OCI-LY7 (cell line): ENCODE data around the gene CDT1. TPM values are rescaled to one million over a fixed set of nuclear protein-coding genes. Genes with fewer than 3 reads are reported as not detected.

ENCODE experiments used
- BruUV-seq: library from RNA; stranded (reverse); fragments of 400-500 nt; replicated peaks from 2 replicates; lab custom pipeline; 2021; lab: Mats Ljungman, UMichigan
- CTCF ChIA-PET: fragments of 300-600 bp; sonication (Branson Sonifier 250); formaldehyde crosslinking; loops from one replicate; lab custom pipeline; 2022; ENCODE audit warnings: antibody characterized with exemption; ENCODE audit not compliant: unreplicated experiment; lab: Charles Lee
- POLR2A ChIA-PET: fragments of 300-600 bp; sonication (Branson Sonifier 250); formaldehyde crosslinking; loops from one replicate; lab custom pipeline; 2022; ENCODE audit warnings: antibody characterized with exemption; lab: Charles Lee
- DNase-seq: peaks from one replicate; pipeline ENCODE4 v3.0.0-alpha.2; 2015; ENCODE audit warnings: low spot score
- H2AFZ ChIP-seq: fragments of 200-600 bp; sonication (generic), shearing (Covaris generic); 2 replicates; pipeline ENCODE4 v1.6.1; 2014; ENCODE audit warnings: mild to moderate bottlenecking, antibody characterized with exemption, low read length, moderate library complexity
- H3K27ac ChIP-seq: fragments of 200-600 bp; sonication (generic); 2 replicates; pipeline ENCODE4 v1.5.1; 2014; ENCODE audit warnings: mixed run types, low read depth, mild to moderate bottlenecking, moderate library complexity, low read length, inconsistent platforms; ENCODE audit not compliant: poor library complexity, severe bottlenecking
- H3K36me3 ChIP-seq: fragments of 200-600 bp; sonication (generic); 2 replicates; pipeline ENCODE4 v1.6.1; 2014; ENCODE audit warnings: mild to moderate bottlenecking, antibody characterized with exemption, low read length, moderate library complexity, mixed read lengths; ENCODE audit not compliant: insufficient read depth
- H3K4me1 ChIP-seq: fragments of 200-600 bp; sonication (generic); 2 replicates; pipeline ENCODE4 v1.5.1; 2014; ENCODE audit warnings: mild to moderate bottlenecking, low read length; ENCODE audit not compliant: insufficient read depth, poor library complexity, severe bottlenecking
- H3K4me2 ChIP-seq: fragments of 200-600 bp; sonication (generic); 2 replicates; pipeline ENCODE4 v1.6.1; 2014; ENCODE audit warnings: mild to moderate bottlenecking, low read length
- H3K4me3 ChIP-seq: fragments of 200-600 bp; sonication (generic); 2 replicates; pipeline ENCODE4 v1.5.1; 2014; ENCODE audit warnings: mild to moderate bottlenecking, low read depth, low read length; ENCODE audit not compliant: poor library complexity, severe bottlenecking
- H3K79me2 ChIP-seq: fragments of 200-600 bp; sonication (generic); 2 replicates; pipeline ENCODE4 v1.6.1; 2016; ENCODE audit warnings: low read depth, mild to moderate bottlenecking, low read length, moderate library complexity, mixed read lengths; ENCODE audit not compliant: insufficient read depth
- H3K9me2 ChIP-seq: fragments of 200-600 bp; sonication (generic); 2 replicates; pipeline ENCODE4 v1.6.1; 2016; ENCODE audit warnings: mild to moderate bottlenecking, low read length, mixed read lengths; ENCODE audit not compliant: insufficient read depth
- H3K9me3 ChIP-seq: fragments of 200-600 bp; sonication (generic); 2 replicates; pipeline ENCODE4 v1.6.1; 2014; ENCODE audit warnings: mild to moderate bottlenecking, mixed run types, low read length, mixed read lengths
- H4K20me1 ChIP-seq: fragments of 200-600 bp; sonication (generic); 2 replicates; pipeline ENCODE4 v1.6.1; 2014; ENCODE audit warnings: mild to moderate bottlenecking, antibody characterized with exemption, low read length, moderate library complexity, mixed read lengths; ENCODE audit not compliant: insufficient read depth
- EZH2phosphoT487 ChIP-seq: fragments of 200-600 bp; sonication (generic); IDR thresholded peaks from 2 replicates; pipeline ENCODE4 v1.6.1; 2018; ENCODE audit warnings: low read depth, borderline replicate concordance, mild to moderate bottlenecking, mixed run types, antibody characterized with exemption, low read length, moderate library complexity, mixed read lengths
- intact Hi-C: fragments of 100-400 bp; cut with micrococcal nuclease; formaldehyde crosslinking; loops from one replicate; pipeline ENCODE4 v1.10.0; 2022; ENCODE audit not compliant: unreplicated experiment
- total RNA-seq, 2 experiments: library from RNA; depleted of rRNA in 1 of 2; stranded (reverse); fragments of >200 nt in 1 of 2; shearing (Covaris generic) in 1 of 2; gene quantifications; 2 replicates each; pipeline ENCODE4 v1.2.3, GENCODE V29; 2014 to 2022
- TF ChIP-seq, protein P1 (sequence below): fragments of 200-600 bp; sonication (generic); conservative IDR thresholded peaks from 2 replicates; pipeline ENCODE4 v1.5.1; 2014; ENCODE audit warnings: mild to moderate bottlenecking, antibody characterized with exemption, low read length, moderate library complexity, mixed read lengths

The CDT1 gene
- total RNA-seq, 2 experiments from 2014 or later: 82.7 to 108 TPM

DNA sequence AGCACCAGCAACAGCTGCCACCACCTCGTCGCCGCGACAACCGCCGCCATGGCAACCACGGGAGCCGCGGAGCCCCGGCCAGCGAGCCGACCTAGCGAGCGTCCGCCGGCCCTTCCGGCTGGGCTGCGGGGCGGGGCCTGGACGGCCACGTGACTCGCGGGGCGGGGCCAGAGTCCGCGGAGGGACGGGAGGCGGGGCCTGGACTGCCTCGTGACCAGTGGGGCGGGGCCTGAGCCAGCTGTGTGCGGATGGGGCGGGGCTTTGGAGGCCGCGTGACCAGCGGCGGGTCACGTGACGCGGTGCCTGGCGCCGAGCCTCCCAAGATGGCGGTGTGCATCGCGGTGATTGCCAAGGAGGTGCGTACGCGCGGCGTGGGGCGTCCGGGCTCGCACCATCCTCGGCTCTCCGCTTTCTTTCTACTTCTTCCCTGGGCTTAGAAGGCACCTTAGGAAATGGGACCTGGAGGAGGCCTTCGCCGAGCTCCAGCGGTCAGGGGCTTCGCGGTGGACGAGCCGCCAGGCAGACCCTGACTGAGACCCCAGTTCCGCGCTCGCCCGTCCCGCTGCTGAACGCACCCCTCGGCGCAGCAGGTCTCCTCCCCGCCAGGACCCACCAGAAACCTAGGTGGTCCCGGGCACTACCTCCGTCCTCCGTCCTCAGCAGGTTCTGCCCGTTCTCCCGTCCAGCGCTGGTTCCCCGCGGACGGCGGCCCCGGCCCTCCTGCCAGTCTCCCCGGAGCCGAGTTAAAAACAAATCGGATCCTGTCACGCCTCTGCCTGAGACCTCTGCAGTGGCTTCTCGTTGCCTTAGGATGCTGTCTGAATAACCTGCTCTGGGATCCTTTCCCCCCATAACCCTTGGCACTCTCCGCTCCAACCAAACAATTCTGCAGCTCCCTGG, 53.5 kb downstream of the CDT1 start, which contains the start of the genes GALNS and TRAPPC2L:
TSS of gene GALNS (minus strand) at position 120 of the 900 bp plus-strand sequence. CDS start at position 50, 70 bp downstream.
TSS of gene TRAPPC2L (plus strand) at position 300 of the 900 bp plus-strand sequence. CDS start at position 324, 24 bp downstream.
- H3K36me3 ChIP-seq: peaks cover 23% of the 10 kb centered on the region
- peak; percentile 99 for DNase-seq
- ChIA-PET POLR2A (interaction anchor here (0.7 to 1.0 kb wide), 2 partner anchors 8 to 12 kb away, joined by 3 to 4 read pairs; no protein-coding TSS in a partner anchor), CTCF (interaction anchor here (0.5 kb wide), 2 partner anchors 263 to 312 kb away, joined by 3 to 4 read pairs; no protein-coding TSS in a partner anchor)
- peaks cover 25% of the 10 kb centered on the region for H3K4me1 ChIP-seq
- intact Hi-C loops: loop anchor here (1.0 to 5.0 kb wide), 3 partner anchors 41 to 310 kb away; no protein-coding TSS in a partner anchor
- 0 out of 2 replicates have a peak, but pooled peaks cover 4% of the 10 kb centered on the region for H4K20me1 ChIP-seq
- TF ChIP-seq, protein P1, sequence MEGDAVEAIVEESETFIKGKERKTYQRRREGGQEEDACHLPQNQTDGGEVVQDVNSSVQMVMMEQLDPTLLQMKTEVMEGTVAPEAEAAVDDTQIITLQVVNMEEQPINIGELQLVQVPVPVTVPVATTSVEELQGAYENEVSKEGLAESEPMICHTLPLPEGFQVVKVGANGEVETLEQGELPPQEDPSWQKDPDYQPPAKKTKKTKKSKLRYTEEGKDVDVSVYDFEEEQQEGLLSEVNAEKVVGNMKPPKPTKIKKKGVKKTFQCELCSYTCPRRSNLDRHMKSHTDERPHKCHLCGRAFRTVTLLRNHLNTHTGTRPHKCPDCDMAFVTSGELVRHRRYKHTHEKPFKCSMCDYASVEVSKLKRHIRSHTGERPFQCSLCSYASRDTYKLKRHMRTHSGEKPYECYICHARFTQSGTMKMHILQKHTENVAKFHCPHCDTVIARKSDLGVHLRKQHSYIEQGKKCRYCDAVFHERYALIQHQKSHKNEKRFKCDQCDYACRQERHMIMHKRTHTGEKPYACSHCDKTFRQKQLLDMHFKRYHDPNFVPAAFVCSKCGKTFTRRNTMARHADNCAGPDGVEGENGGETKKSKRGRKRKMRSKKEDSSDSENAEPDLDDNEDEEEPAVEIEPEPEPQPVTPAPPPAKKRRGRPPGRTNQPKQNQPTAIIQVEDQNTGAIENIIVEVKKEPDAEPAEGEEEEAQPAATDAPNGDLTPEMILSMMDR: no peak
- no peak for TF ChIP-seq EZH2phosphoT487
- BruUV-seq: no TSS peak
- peak within 1 kb of the TSS; percentile 6 for H3K27ac ChIP-seq
- H3K79me2 ChIP-seq: no peaks in the 10 kb centered on the region; the same call in 1 of the 2 replicates
- peak within 1 kb of the TSS; percentile 86 for H3K4me2 ChIP-seq
- no peaks in the 10 kb centered on the region for H3K9me3 ChIP-seq
- H3K4me3 ChIP-seq: peak within 1 kb of the TSS; percentile 83
- H2AFZ ChIP-seq: peak within 1 kb of the TSS; percentile 18; the same call in 1 of the 2 replicates
- no peaks in the 10 kb centered on the region for H3K9me2 ChIP-seq

DNA sequence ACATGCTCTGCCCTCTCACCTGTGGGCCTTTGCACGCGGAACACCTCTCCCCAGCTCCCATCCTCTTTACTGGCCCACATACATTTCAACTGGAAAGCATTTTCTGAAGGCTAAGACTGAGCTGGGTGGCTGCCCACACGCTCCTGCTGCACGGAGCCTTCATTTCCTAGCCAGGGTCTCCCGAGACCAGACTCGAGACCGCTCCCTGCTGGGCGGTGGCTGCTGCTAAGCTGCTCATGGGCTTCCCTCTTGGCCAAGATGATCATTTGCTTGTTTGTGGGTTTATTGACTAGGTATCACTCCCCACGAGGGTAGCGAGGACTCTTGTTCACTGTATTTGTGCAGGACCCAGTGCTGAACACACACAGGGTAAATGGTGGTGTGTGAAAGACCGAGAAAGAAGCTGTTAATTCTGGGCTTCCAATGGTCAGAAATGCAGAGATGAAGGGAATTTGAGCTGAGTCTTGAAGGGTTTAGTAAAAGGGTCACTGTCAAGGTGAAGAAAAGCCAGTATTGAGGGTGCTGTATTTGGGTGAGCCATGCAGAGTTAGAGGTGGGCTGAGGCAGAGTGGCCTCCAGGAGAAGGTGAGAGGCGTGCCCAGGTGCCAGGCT, 54.2 kb downstream of the CDT1 start:
- Histone ChIP-seq H3K9me2 (no peaks in the 10 kb centered on the region), H4K20me1 (0 out of 2 replicates have a peak, but pooled peaks cover 4% of the 10 kb centered on the region), H3K4me1 (peaks cover 25% of the 10 kb centered on the region), H3K36me3 (peaks cover 23% of the 10 kb centered on the region), H3K79me2 (no peaks in the 10 kb centered on the region; the same call in 1 of the 2 replicates), H3K27ac (peak overlapping the region; percentile 6), H3K9me3 (no peaks in the 10 kb centered on the region), H3K4me2 (peak overlapping the region; percentile 86), H2AFZ (peak overlapping the region; percentile 18; the same call in 1 of the 2 replicates), H3K4me3 (peak overlapping the region; percentile 83)
- intact Hi-C loops: loop anchor here (1.0 to 5.0 kb wide), 3 partner anchors 42 to 309 kb away; no protein-coding TSS in a partner anchor
- ChIA-PET POLR2A (interaction anchor here (1.0 kb wide), 1 partner anchor 9 kb away, joined by 4 read pairs; no protein-coding TSS in a partner anchor), CTCF (interaction anchor here (0.5 to 1.2 kb wide), 4 partner anchors 263 to 383 kb away, joined by 3 to 5 read pairs (median 4); no protein-coding TSS in a partner anchor)
- DNase-seq: peak; percentile 80
- BruUV-seq: no TSS peak
- TF ChIP-seq EZH2phosphoT487: no peak
- TF ChIP-seq, protein P1: peak; percentile 88

Other genes starting within 250 kb of the CDT1 start
- 22.2 and 26.6 TPM in 2 replicates for gene ZC3H18, start 233.4 kb upstream of the CDT1 start, total RNA-seq (2014; rRNA removed; shearing (Covaris generic))
- gene ZC3H18, start 233.4 kb upstream of the CDT1 start, total RNA-seq (2022): 72.1 and 79.0 TPM in 2 replicates
- gene IL17C, start 165.2 kb upstream of the CDT1 start, total RNA-seq (2014; rRNA removed; shearing (Covaris generic)): not detected in 2 replicates
- gene IL17C, start 165.2 kb upstream of the CDT1 start, total RNA-seq (2022): 0.50 and 0.86 TPM in 2 replicates
- gene CYBA, start 152.7 kb upstream of the CDT1 start, total RNA-seq (2014; rRNA removed; shearing (Covaris generic)): 601 and 647 TPM in 2 replicates
- 315 and 359 TPM in 2 replicates for gene CYBA, start 152.7 kb upstream of the CDT1 start, total RNA-seq (2022)
- gene MVD, start 140.7 kb upstream of the CDT1 start, total RNA-seq (2014; rRNA removed; shearing (Covaris generic)): 65.6 and 74.4 TPM in 2 replicates
- gene MVD, start 140.7 kb upstream of the CDT1 start, total RNA-seq (2022): 136 and 158 TPM in 2 replicates
- gene SNAI3, start 117.3 kb upstream of the CDT1 start, total RNA-seq (2014; rRNA removed; shearing (Covaris generic)): 2.4 and 3.1 TPM in 2 replicates
- 1.6 and 3.3 TPM in 2 replicates for gene SNAI3, start 117.3 kb upstream of the CDT1 start, total RNA-seq (2022)
- 39.2 and 52.4 TPM in 2 replicates for gene RNF166, start 97.4 kb upstream of the CDT1 start, total RNA-seq (2014; rRNA removed; shearing (Covaris generic))
- 40.3 and 56.2 TPM in 2 replicates for gene RNF166, start 97.4 kb upstream of the CDT1 start, total RNA-seq (2022)
- 18.5 and 21.9 TPM in 2 replicates for gene CTU2, start 97.3 kb upstream of the CDT1 start, total RNA-seq (2014; rRNA removed; shearing (Covaris generic))
- 23.3 and 24.4 TPM in 2 replicates for gene CTU2, start 97.3 kb upstream of the CDT1 start, total RNA-seq (2022)
- 123 and 144 TPM in 2 replicates for gene PIEZO1, start 18.6 kb upstream of the CDT1 start, total RNA-seq (2014; rRNA removed; shearing (Covaris generic))
- 154 and 157 TPM in 2 replicates for gene PIEZO1, start 18.6 kb upstream of the CDT1 start, total RNA-seq (2022)
- gene APRT, start 8.1 kb downstream of the CDT1 start, total RNA-seq (2014; rRNA removed; shearing (Covaris generic)): 168 and 216 TPM in 2 replicates
- gene APRT, start 8.1 kb downstream of the CDT1 start, total RNA-seq (2022): 118 and 151 TPM in 2 replicates
- gene GALNS, start 53.2 kb downstream of the CDT1 start, total RNA-seq (2014; rRNA removed; shearing (Covaris generic)): 17.2 and 18.5 TPM in 2 replicates
- gene GALNS, start 53.2 kb downstream of the CDT1 start, total RNA-seq (2022): 44.7 and 49.0 TPM in 2 replicates
- 27.3 and 27.6 TPM in 2 replicates for gene TRAPPC2L, start 53.3 kb downstream of the CDT1 start, total RNA-seq (2014; rRNA removed; shearing (Covaris generic))
- 34.2 and 44.9 TPM in 2 replicates for gene TRAPPC2L, start 53.3 kb downstream of the CDT1 start, total RNA-seq (2022)
- not detected in 2 replicates for gene PABPN1L, start 62.9 kb downstream of the CDT1 start, total RNA-seq (2014; rRNA removed; shearing (Covaris generic))
- 0.38 TPM in 1 of 2 replicates, not detected in the other for gene PABPN1L, start 62.9 kb downstream of the CDT1 start, total RNA-seq (2022)
- gene CBFA2T3, start 173.4 kb downstream of the CDT1 start, total RNA-seq (2014; rRNA removed; shearing (Covaris generic)): 1.1 and 2.2 TPM in 2 replicates
- gene CBFA2T3, start 173.4 kb downstream of the CDT1 start, total RNA-seq (2022): 30.8 and 48.0 TPM in 2 replicates